Trophoblast cell (in vitro differentiated cells and primary cell): ENCODE measurements around the gene RRBP1.

Source experiments
- DNase-seq, 2 donors: peaks; one replicate each; pipeline ENCODE4 v3.0.0-alpha.2; 2016
- H2AFZ ChIP-seq: 2 replicates; pipeline ENCODE4 v1.6.1; 2013; ENCODE audit warnings: low read length, moderate library complexity, mild to moderate bottlenecking; ENCODE audit not compliant: insufficient read depth, poor library complexity
- H2AK5ac ChIP-seq: 2 replicates; pipeline ENCODE4 v1.6.1; 2013; ENCODE audit warnings: mild to moderate bottlenecking, low read length
- H2BK120ac ChIP-seq: 2 replicates; pipeline ENCODE4 v1.6.1; 2013; ENCODE audit warnings: low read length, mild to moderate bottlenecking, moderate library complexity; ENCODE audit not compliant: insufficient read depth, poor library complexity
- H2BK12ac ChIP-seq: 2 replicates; pipeline ENCODE4 v1.6.1; 2013; ENCODE audit warnings: mild to moderate bottlenecking, low read length, moderate library complexity
- H2BK5ac ChIP-seq: 2 replicates; pipeline ENCODE4 v1.6.1; 2013; ENCODE audit warnings: low read length, low read depth, moderate library complexity, mild to moderate bottlenecking; ENCODE audit not compliant: poor library complexity
- H3K14ac ChIP-seq: 2 replicates; pipeline ENCODE4 v1.6.1; 2013; ENCODE audit warnings: mild to moderate bottlenecking, low read length
- H3K18ac ChIP-seq: 2 replicates; pipeline ENCODE4 v1.6.1; 2013; ENCODE audit warnings: mild to moderate bottlenecking, low read length
- H3K23ac ChIP-seq: 2 replicates; pipeline ENCODE4 v1.6.1; 2013; ENCODE audit warnings: low read length
- H3K27ac ChIP-seq: 2 replicates; pipeline ENCODE4 v1.5.1; 2013; ENCODE audit warnings: low read depth, mild to moderate bottlenecking, inconsistent platforms, low read length, moderate library complexity
- H3K27me3 ChIP-seq: 2 replicates; pipeline ENCODE4 v1.6.1; 2013; ENCODE audit warnings: inconsistent platforms, mild to moderate bottlenecking, low read length, moderate library complexity; ENCODE audit not compliant: insufficient read depth
- H3K36me3 ChIP-seq, 2 experiments: 1 replicate in 1 of 2; 2 replicates in 1 of 2; pipeline ENCODE4 v1.6.1; 2013; ENCODE audit warnings: low read length in 2 of 2, mild to moderate bottlenecking in 2 of 2, moderate library complexity in 1 of 2; ENCODE audit not compliant: insufficient read depth in 2 of 2, control insufficient read depth in 1 of 2
- H3K4ac ChIP-seq: 2 replicates; pipeline ENCODE4 v1.6.1; 2013; ENCODE audit warnings: low read depth, mild to moderate bottlenecking, low read length, moderate library complexity
- H3K4me1 ChIP-seq, 2 experiments: 1 replicate in 1 of 2; 2 replicates in 1 of 2; pipeline ENCODE4 v1.6.1; 2013; ENCODE audit warnings: low read length in 2 of 2, mild to moderate bottlenecking in 2 of 2, moderate library complexity in 1 of 2; ENCODE audit not compliant: insufficient read depth in 2 of 2, control insufficient read depth in 1 of 2
- H3K4me2 ChIP-seq: 2 replicates; pipeline ENCODE4 v1.6.1; 2013; ENCODE audit warnings: inconsistent platforms, mild to moderate bottlenecking, low read length, moderate library complexity
- H3K4me3 ChIP-seq: 2 replicates; pipeline ENCODE4 v1.5.1; 2013; ENCODE audit warnings: mild to moderate bottlenecking, low read depth, low read length, inconsistent platforms
- H3K79me1 ChIP-seq: one replicate; pipeline ENCODE4 v1.6.1; 2013; ENCODE audit warnings: low read length
- H3K79me2 ChIP-seq: 2 replicates; pipeline ENCODE4 v1.6.1; 2013; ENCODE audit warnings: low read length, mild to moderate bottlenecking; ENCODE audit not compliant: control insufficient read depth, insufficient read depth, poor library complexity
- H3K9ac ChIP-seq: 2 replicates; pipeline ENCODE4 v1.6.1; 2013; ENCODE audit warnings: mild to moderate bottlenecking, low read length
- H3K9me3 ChIP-seq: 2 replicates; pipeline ENCODE4 v1.6.1; 2013; ENCODE audit warnings: low read depth, mild to moderate bottlenecking, control low read depth, inconsistent platforms, low read length; ENCODE audit not compliant: insufficient read depth
- H4K12ac ChIP-seq: 2 replicates; pipeline ENCODE4 v1.6.1; 2013; ENCODE audit warnings: low read depth, mild to moderate bottlenecking, low read length, moderate library complexity
- H4K8ac ChIP-seq: 2 replicates; pipeline ENCODE4 v1.6.1; 2013; ENCODE audit warnings: low read depth, mild to moderate bottlenecking, low read length, moderate library complexity
- H4K91ac ChIP-seq: one replicate; pipeline ENCODE4 v1.6.1; 2013; ENCODE audit warnings: low read depth, mild to moderate bottlenecking, low read length, moderate library complexity
- WGBS: extraction: QIAGEN DNeasy Blood & Tissue Kit; methylation state at CpG from one replicate; pipeline ENCODE4 v1.1.7; 2013; ENCODE audit warnings: missing lambda C conversion rate; ENCODE audit not compliant: insufficient read length, insufficient coverage; ENCODE audit errors: extremely low coverage; 5-methylcytosine and 5-hydroxymethylcytosine counted together

The RRBP1 gene

GRCh38 chr20:17609811-17610377, 72.1 kb downstream of the RRBP1 start:
- Histone ChIP-seq H2AFZ (no peak overlapping the region), H3K9me3 (no peaks in the 10 kb centered on the region), H3K4me1 (peaks cover 0 to 2% of the 10 kb centered on the region in 2 experiments), H2BK5ac (no peak overlapping the region), H3K9ac (no peak overlapping the region), H4K12ac (no peak overlapping the region), H3K4me3 (no peak overlapping the region), H4K91ac (no peak overlapping the region), H4K8ac (no peak overlapping the region), H3K14ac (no peak overlapping the region), H3K79me1 (no peaks in the 10 kb centered on the region), H2BK120ac (no peak overlapping the region), H3K4ac (no peak overlapping the region), H3K79me2 (no peaks in the 10 kb centered on the region), H2AK5ac (no peak overlapping the region), H3K27ac (no peak overlapping the region), H3K36me3 (peaks cover 43 to 56% of the 10 kb centered on the region in 2 experiments), H3K27me3 (no peaks in the 10 kb centered on the region), H3K23ac (no peak overlapping the region), H3K18ac (no peak overlapping the region), H2BK12ac (no peak overlapping the region), H3K4me2 (no peak overlapping the region)
- DNase-seq = no peak
- WGBS = no CpG with 5 or more reads among the region's 8 CpGs

GRCh38 chr20:17608701-17609497, 73.1 kb downstream of the RRBP1 start:
- Histone ChIP-seq H3K18ac (no peak overlapping the region), H2AFZ (no peak overlapping the region), H3K27ac (no peak overlapping the region), H4K91ac (no peak overlapping the region), H4K8ac (no peak overlapping the region), H3K79me2 (no peaks in the 10 kb centered on the region), H3K79me1 (no peaks in the 10 kb centered on the region), H2BK12ac (no peak overlapping the region), H3K9ac (no peak overlapping the region), H2BK120ac (no peak overlapping the region), H3K4me3 (no peak overlapping the region), H3K27me3 (no peaks in the 10 kb centered on the region), H3K36me3 (peaks cover 34 to 46% of the 10 kb centered on the region in 2 experiments), H3K9me3 (no peaks in the 10 kb centered on the region), H3K4ac (no peak overlapping the region), H3K14ac (no peak overlapping the region), H2BK5ac (no peak overlapping the region), H3K4me2 (no peak overlapping the region), H4K12ac (no peak overlapping the region), H2AK5ac (no peak overlapping the region), H3K23ac (no peak overlapping the region), H3K4me1 (peaks cover 0 to 2% of the 10 kb centered on the region in 2 experiments)
- WGBS = no CpG with 5 or more reads among the region's 3 CpGs
- DNase-seq = no peak

- Histone ChIP-seq H2BK12ac (no peak overlapping the region), H3K79me2 (peaks cover 2% of the 10 kb centered on the region), H3K4me2 (no peak overlapping the region), H3K79me1 (no peaks in the 10 kb centered on the region), H3K9ac (no peak overlapping the region), H3K27me3 (no peaks in the 10 kb centered on the region), H3K4me1 (no peaks in the 10 kb centered on the region), H3K18ac (no peak overlapping the region), H3K27ac (no peak overlapping the region), H4K8ac (no peak overlapping the region), H4K12ac (no peak overlapping the region), H2AK5ac (no peak overlapping the region), H3K23ac (no peak overlapping the region), H2BK5ac (no peak overlapping the region), H2AFZ (no peak overlapping the region), H3K36me3 (peaks cover 25 to 42% of the 10 kb centered on the region in 2 experiments), H3K4me3 (no peak overlapping the region), H2BK120ac (no peak overlapping the region), H3K14ac (no peak overlapping the region), H3K9me3 (no peaks in the 10 kb centered on the region), H3K4ac (no peak overlapping the region), H4K91ac (no peak overlapping the region)
- no CpG with 5 or more reads among the region's 2 CpGs for WGBS
- DNase-seq = peak in 1 of 2 donors; percentile 34
These were observed 76.0 kb downstream of the RRBP1 start for GRCh38 chr20:17606001-17606400.

DNA sequence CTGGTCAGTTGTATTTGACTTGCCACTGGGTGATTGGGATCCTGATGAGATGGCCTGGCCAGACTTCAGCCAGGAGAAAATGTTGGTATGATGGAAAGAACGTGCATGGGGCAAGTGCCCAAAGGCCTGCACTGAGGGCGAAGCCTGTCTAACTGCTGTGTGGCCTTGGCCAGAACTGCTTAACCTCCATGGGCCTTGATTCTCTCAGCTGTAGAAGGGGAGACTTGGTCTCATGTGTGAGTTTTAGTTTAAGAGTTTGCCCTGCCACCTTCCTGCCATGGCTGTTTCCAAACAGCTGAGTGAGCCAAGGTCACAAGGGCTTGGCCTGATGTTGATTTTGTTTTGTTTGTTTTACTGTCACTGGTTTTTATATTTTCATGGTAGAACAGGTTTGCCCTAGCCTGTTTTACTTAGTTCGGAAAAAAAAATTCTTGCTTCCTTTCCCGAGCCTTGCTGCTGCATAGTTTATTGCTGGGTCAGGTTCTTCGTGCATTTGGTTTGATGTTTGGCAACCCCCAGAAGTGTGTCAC, 76.8 kb downstream of the RRBP1 start:
- Histone ChIP-seq H2AK5ac (no peak overlapping the region), H3K23ac (no peak overlapping the region)

More for the DNA sequence above, 76.8 kb downstream of the RRBP1 start:
- DNase-seq = no peak
- no peak overlapping the region for H2AFZ ChIP-seq
- H4K8ac ChIP-seq = no peak overlapping the region
- no peak overlapping the region for H2BK12ac ChIP-seq
- no peaks in the 10 kb centered on the region for H3K79me1 ChIP-seq
- H3K27me3 ChIP-seq = no peaks in the 10 kb centered on the region
- H3K4me1 ChIP-seq = no peaks in the 10 kb centered on the region
- no peak overlapping the region for H3K4me3 ChIP-seq
- H2BK120ac ChIP-seq = no peak overlapping the region
- no peak overlapping the region for H2BK5ac ChIP-seq
- WGBS = no CpG with 5 or more reads among the region's 5 CpGs
- peaks cover 19 to 36% of the 10 kb centered on the region in 2 experiments for H3K36me3 ChIP-seq
- no peak overlapping the region for H4K91ac ChIP-seq
- H3K9ac ChIP-seq = no peak overlapping the region
- H3K79me2 ChIP-seq = peaks cover 2% of the 10 kb centered on the region
- H3K4me2 ChIP-seq = no peak overlapping the region
- H3K18ac ChIP-seq = no peak overlapping the region
- H3K14ac ChIP-seq = no peak overlapping the region
- no peak overlapping the region for H3K4ac ChIP-seq
- no peak overlapping the region for H3K27ac ChIP-seq
- H4K12ac ChIP-seq = no peak overlapping the region
- H3K9me3 ChIP-seq = no peaks in the 10 kb centered on the region
